Endothelial cell of umbilical vein (primary cell): Measurements from ENCODE around the gene SNX19. TPM values are rescaled to one million over a fixed set of nuclear protein-coding genes. Genes with fewer than 3 reads are reported as not detected.

Experiments used
- BruUV-seq: library from RNA; stranded (reverse); fragments of 400-500 nt; replicated peaks from 2 replicates; lab custom pipeline; 2021; lab: Mats Ljungman, UMichigan
- CTCF ChIA-PET: fragments of 300-600, 350-600 bp; sonication (Branson Sonifier 250); formaldehyde crosslinking; loops from one replicate; lab custom pipeline; 2021; ENCODE audit warnings: antibody characterized with exemption, inconsistent platforms; lab: Charles Lee
- POLR2A ChIA-PET: fragments of 300-600, 350-600 bp; sonication (Branson Sonifier 250); formaldehyde crosslinking; loops from one replicate; lab custom pipeline; 2021; ENCODE audit warnings: antibody characterized with exemption, inconsistent platforms; lab: Charles Lee
- DNase-seq: peaks from one replicate; pipeline ENCODE4 v3.0.0-alpha.2; 2011; ENCODE audit warnings: low read depth, low spot score
- FAIRE-seq: peaks from 2 replicates; lab custom pipeline; 2011; peaks lifted over from hg19 to GRCh38; lab: Jason Lieb, UNC
- H2AFZ ChIP-seq: 2 replicates; pipeline ENCODE4 v1.6.0; 2012; ENCODE audit warnings: low read depth, low read length, control low read depth, inconsistent platforms
- H3K27ac ChIP-seq: 2 replicates; pipeline ENCODE4 v1.5.1; 2011; ENCODE audit warnings: low read depth, mild to moderate bottlenecking, control low read depth, low read length, moderate library complexity; ENCODE audit not compliant: insufficient read depth
- H3K27me3 ChIP-seq, 2 experiments: 2 replicates each; pipeline versions ENCODE4 v1.6.0 to v1.6.1; 2011; ENCODE audit warnings: low read length in 2 of 2, mixed read lengths in 1 of 2; ENCODE audit not compliant: control insufficient read depth in 2 of 2, insufficient read depth in 2 of 2
- H3K36me3 ChIP-seq, 2 experiments: 2 replicates in 1 of 2; 3 replicates in 1 of 2; pipeline ENCODE4 v1.5.1; 2011; ENCODE audit warnings: low read length in 2 of 2, mild to moderate bottlenecking in 1 of 2, moderate library complexity in 1 of 2; ENCODE audit not compliant: control insufficient read depth in 2 of 2, insufficient read depth in 2 of 2; ENCODE audit errors: extremely low read depth in 1 of 2
- H3K4me1 ChIP-seq: 3 replicates; pipeline ENCODE4 v1.5.1; 2011; ENCODE audit warnings: mild to moderate bottlenecking, low read length; ENCODE audit not compliant: control insufficient read depth, insufficient read depth; ENCODE audit errors: extremely low read depth
- H3K4me2 ChIP-seq: 2 replicates; pipeline ENCODE4 v1.6.1; 2011; ENCODE audit warnings: low read length, control low read depth, mixed read lengths; ENCODE audit not compliant: insufficient read depth
- H3K4me3 ChIP-seq, 3 experiments: fragments of 200-600 bp in 1 of 3; sonication (generic), shearing (Covaris generic) in 1 of 3; replicated peaks in 1 of 3; 2 replicates each; pipeline ENCODE4 v1.5.1; 2011 to 2016; ENCODE audit warnings: control low read depth in 3 of 3, low read length in 3 of 3, mild to moderate bottlenecking in 2 of 3, inconsistent platforms in 1 of 3, low read depth in 1 of 3, moderate library complexity in 1 of 3; ENCODE audit not compliant: insufficient read depth in 1 of 3
- H3K79me2 ChIP-seq: 2 replicates; pipeline ENCODE4 v1.6.0; 2012; ENCODE audit warnings: low read length, inconsistent platforms; ENCODE audit not compliant: control insufficient read depth, insufficient read depth
- H3K9ac ChIP-seq: replicated peaks from 2 replicates; pipeline ENCODE3; 2011; ENCODE audit warnings: low read length, control low read depth; ENCODE audit not compliant: insufficient read depth; ENCODE audit errors: extremely low read depth
- H3K9me1 ChIP-seq: replicated peaks from 3 replicates; pipeline ENCODE4 v1.6.0; 2011; ENCODE audit warnings: mild to moderate bottlenecking, low read length; ENCODE audit not compliant: control insufficient read depth, insufficient read depth; ENCODE audit errors: extremely low read depth
- H3K9me3 ChIP-seq: replicated peaks from 2 replicates; pipeline ENCODE4 v1.5.1; 2012; ENCODE audit warnings: low read length, inconsistent platforms; ENCODE audit not compliant: control insufficient read depth, insufficient read depth
- H4K20me1 ChIP-seq: replicated peaks from 2 replicates; pipeline ENCODE3; 2011; ENCODE audit warnings: mild to moderate bottlenecking, low read length; ENCODE audit not compliant: control insufficient read depth, insufficient read depth; ENCODE audit errors: extremely low read depth
- CTCF ChIP-seq, 2 donors: IDR thresholded peaks; 1 replicate in 1 of 2; 2 replicates in 1 of 2; pipeline ENCODE4 v1.5.1; 2011; ENCODE audit warnings: low read length in 2 of 2, mild to moderate bottlenecking in 2 of 2, moderate library complexity in 2 of 2, control low read depth in 1 of 2, inconsistent platforms in 1 of 2, low read depth in 1 of 2; ENCODE audit not compliant: insufficient read depth in 1 of 2; ENCODE audit errors: extremely low read depth in 1 of 2
- EZH2 ChIP-seq: IDR thresholded peaks from 2 replicates; pipeline ENCODE4 v1.6.1; 2012; ENCODE audit warnings: borderline replicate concordance, low read depth, mild to moderate bottlenecking, moderate library complexity, low read length, inconsistent platforms; ENCODE audit not compliant: severe bottlenecking
- FOS ChIP-seq: IDR thresholded peaks from 2 replicates; pipeline ENCODE4 v1.6.1; 2011; ENCODE audit warnings: mild to moderate bottlenecking, low read length, moderate library complexity, borderline replicate concordance; ENCODE audit not compliant: insufficient read depth
- GATA2 ChIP-seq: IDR thresholded peaks from 2 replicates; pipeline ENCODE4 v1.7.0; 2011; ENCODE audit warnings: low read depth, mild to moderate bottlenecking, moderate library complexity, mixed read lengths, low read length; ENCODE audit not compliant: insufficient read length, insufficient read depth
- JUN ChIP-seq: IDR thresholded peaks from 2 replicates; pipeline ENCODE4 v1.6.1; 2011; ENCODE audit warnings: borderline replicate concordance, low read depth; ENCODE audit not compliant: insufficient read length, insufficient read depth
- MAX ChIP-seq: IDR thresholded peaks from 2 replicates; pipeline ENCODE4 v1.6.1; 2011; ENCODE audit not compliant: insufficient read depth, insufficient read length
- MYC ChIP-seq: IDR thresholded peaks from one replicate; pipeline ENCODE4 v1.6.1; 2011; ENCODE audit warnings: mild to moderate bottlenecking, low read depth, low read length
- POLR2A ChIP-seq: IDR thresholded peaks from 2 replicates; pipeline ENCODE4 v1.6.1; 2012; ENCODE audit warnings: low read depth, mild to moderate bottlenecking, control low read depth, low read length
- POLR2AphosphoS5 ChIP-seq: IDR thresholded peaks from 2 replicates; pipeline ENCODE4 v1.6.1; 2012; ENCODE audit warnings: low read depth, mild to moderate bottlenecking, control low read depth, low read length, moderate library complexity; ENCODE audit not compliant: insufficient read depth
- dilution Hi-C: fragments of 300-500 bp; cut with MboI; formaldehyde crosslinking; loops from one replicate; pipeline ENCODE4 v1.15.0; 2019; ENCODE audit warnings: low sequenced_read_pairs; ENCODE audit not compliant: extremely low pct_ligation_motif_present
- intact Hi-C: fragments of 100-400 bp; cut with micrococcal nuclease; formaldehyde crosslinking; loops from one replicate; pipeline ENCODE4 v1.10.0; 2022
- polyA plus RNA-seq, 4 experiments: library from polyadenylated mRNA; depleted of rRNA in 3 of 4; stranded (reverse) in 3 of 4; unstranded in 1 of 4; fragments of >200 nt; gene quantifications; 2 replicates each; pipeline versions ENCODE4 v1.2.1 to v1.2.3, GENCODE V29; 2011 to 2012; ENCODE audit warnings: missing spikeins in 1 of 4
- total RNA-seq: library from RNA; stranded (reverse); gene quantifications from 2 replicates; pipeline ENCODE4 v1.2.3, GENCODE V29; 2021

Gene SNX19
- total and polyA plus RNA-seq, 2 donors (not counting 3 experiments of a cell fraction or from before 2014, with no cell fraction given), result 37.4 to 49.8 TPM

- no peaks in the 10 kb centered on the region for H3K4me1 ChIP-seq
- H3K9me3 ChIP-seq, result no peaks in the 10 kb centered on the region
- no peak overlapping the region for H3K9ac ChIP-seq
- dilution Hi-C loops, result no loop called here
- no peaks in the 10 kb centered on the region for H3K9me1 ChIP-seq
- no peak overlapping the region for H3K27ac ChIP-seq
- no peaks in the 10 kb centered on the region for H4K20me1 ChIP-seq
- CTCF ChIA-PET, result no interaction called here
- TF ChIP-seq MYC (no peak), JUN (no peak), POLR2AphosphoS5 (no peak), CTCF (IDR thresholded peaks at IDR 0.05; ENCODE audit: extremely low read depth in 1 of 2, insufficient read depth in 1 of 2, low read depth in 1 of 2, low read length in 2 of 2) (no peak), GATA2 (no peak), EZH2 (no peak), FOS (no peak), MAX (no peak), POLR2A (no peak)
- H3K4me3 ChIP-seq, result no peak overlapping the region
- DNase-seq (no peak), FAIRE-seq (no peak)
- intact Hi-C loops, result no loop called here
- no peaks in the 10 kb centered on the region for H3K79me2 ChIP-seq
- H2AFZ ChIP-seq, result no peak overlapping the region
- POLR2A ChIA-PET, result no interaction called here
- no peaks in the 10 kb centered on the region for H3K36me3 ChIP-seq
- H3K4me2 ChIP-seq, result no peak overlapping the region
- BruUV-seq, result no TSS peak
- H3K27me3 ChIP-seq, result peaks cover 0 to 2% of the 10 kb centered on the region in 2 experiments
Measured at GRCh38 chr11:130842001-130842400, 74.3 kb downstream of the SNX19 start.
